IPS DF 19.7 (cell line): ENCODE results near the gene HTR6.

Experiments used
- DNase-seq: peaks from one replicate; pipeline ENCODE4 v3.0.0-alpha.2; 2013; ENCODE audit warnings: low read depth, low spot score

The HTR6 gene

DNA sequence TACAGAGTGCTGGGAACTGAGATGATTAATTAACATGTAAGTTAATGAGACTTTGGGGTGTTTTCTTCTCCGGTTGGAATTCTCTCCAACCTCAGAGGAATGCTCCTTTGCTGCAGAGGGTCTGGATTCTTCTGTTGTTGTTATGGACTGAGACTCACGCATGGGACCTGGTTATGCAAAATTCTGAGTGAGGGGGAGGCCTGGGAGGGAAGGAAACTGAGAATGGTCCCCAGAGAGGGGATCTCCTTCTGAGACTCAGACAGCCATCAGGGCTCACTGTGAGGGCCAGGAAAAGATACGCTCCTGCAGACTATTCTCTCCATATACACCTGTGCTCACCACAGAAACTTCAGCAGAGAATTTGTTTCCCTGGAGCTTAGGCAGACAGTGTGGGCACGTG is 56.3 kb downstream of the HTR6 start:
- DNase-seq: no peak

DNA sequence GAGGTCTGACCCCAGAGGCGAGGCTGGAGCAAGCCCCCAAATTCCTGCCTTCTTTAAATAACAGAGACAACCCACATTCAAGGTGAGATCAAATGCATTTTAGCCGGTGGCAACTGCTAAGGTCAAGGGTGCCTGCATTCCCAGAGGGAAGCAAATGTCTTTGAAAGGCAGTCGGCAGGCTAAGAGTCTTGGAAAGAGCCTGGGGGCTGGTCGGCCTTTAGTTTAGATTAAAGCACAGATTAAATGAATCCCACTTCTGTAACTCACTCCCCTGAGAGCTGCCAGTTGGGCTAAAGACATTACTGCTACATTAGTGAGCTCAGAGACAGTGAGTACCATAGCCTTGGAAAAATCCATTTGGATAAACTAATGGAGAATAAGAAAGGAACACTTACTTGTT is 59.2 kb downstream of the HTR6 start:
- no peak for DNase-seq

DNA sequence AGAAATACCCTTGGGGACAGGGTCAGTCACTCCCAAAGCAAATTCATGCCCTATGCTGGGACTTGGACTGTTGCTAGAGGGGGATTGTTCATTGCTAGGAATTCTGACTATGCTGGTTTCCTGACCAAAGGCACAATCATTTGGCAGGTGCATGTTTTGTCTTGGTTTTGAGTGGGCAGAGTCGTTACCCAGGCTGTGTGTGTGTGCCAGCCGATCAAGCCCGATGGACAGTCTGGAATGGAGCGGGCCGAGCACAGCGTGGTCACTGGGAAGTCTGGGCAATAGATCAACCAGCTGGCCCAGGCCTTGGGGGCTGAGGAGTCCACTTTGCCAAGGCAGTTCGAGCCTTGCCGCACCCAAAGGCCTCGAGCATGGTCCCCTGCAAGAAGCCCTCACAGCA is 60.9 kb downstream of the HTR6 start:
- no peak for DNase-seq

DNA sequence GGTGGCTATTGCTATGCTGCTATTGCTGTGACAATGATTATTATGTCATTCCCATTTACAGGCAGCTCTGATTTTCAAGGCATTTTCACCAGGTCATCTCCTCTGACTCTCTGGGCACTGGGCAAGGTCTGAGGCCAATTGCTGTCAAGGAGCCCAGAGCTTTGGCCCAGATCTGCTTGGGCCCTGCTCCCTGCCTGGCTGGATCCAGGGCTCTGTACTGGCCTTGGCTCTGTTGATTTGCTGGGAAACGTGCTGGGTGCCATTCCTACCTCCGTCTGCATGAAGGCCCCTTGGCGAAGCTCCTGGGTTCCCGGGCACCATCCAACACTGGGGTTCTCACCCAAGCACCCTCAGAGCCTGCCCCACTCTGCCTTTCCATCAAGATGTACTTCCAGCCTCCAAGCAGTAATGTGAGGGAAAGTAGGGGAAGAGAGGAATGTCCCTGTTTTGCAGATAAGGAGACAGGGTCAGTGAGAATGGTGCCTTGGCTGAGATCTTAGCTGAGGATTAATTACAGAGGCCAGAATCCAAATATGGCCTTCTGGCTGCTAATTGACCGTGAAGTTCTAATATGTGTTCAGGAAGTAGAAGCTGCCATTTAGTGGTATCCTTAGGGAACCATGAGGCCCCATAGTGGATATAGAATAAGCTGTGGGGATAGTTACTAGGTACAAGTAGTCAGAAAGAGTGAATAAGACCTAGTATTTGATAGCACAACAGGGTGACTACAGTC is 63.9 kb downstream of the HTR6 start:
- DNase-seq: no peak

DNA sequence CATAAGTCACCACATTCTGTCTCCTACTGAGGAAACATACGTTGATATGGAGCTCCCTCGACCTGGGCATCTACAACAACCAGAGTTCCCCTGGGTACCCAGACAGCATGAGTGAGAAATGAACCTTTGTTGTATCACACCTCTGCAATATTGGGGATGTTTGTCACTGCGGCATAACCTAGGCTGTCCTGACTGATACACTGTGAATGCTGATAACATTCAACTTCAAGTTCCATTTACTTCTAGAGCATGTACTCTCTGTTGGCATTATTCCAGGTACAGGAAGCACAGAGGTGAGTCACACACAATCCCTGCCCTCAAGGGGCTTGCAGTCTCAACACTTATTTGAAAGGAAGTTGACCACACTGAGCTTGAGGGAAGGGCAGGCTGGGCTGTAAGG is 65.6 kb downstream of the HTR6 start:
- DNase-seq: no peak
